PC-3 (cell line): ENCODE measurements around the gene BLNK. TPM values are rescaled to one million over a fixed set of nuclear protein-coding genes. Genes with fewer than 3 reads are reported as not detected.

Experiments
- ATAC-seq: fragments of 200-7000 bp; cut with Tn5 transposase; 2 replicates; pipeline ENCODE4 v1.9.1; 2020; ENCODE audit warnings: mild to moderate bottlenecking, moderate library complexity
- BruUV-seq: library from RNA; stranded (reverse); fragments of 400-500 nt; replicated peaks from 2 replicates; lab custom pipeline; 2021; lab: Mats Ljungman, UMichigan
- CTCF ChIA-PET: fragments of 300-600 bp; sonication (Branson Sonifier 250); formaldehyde crosslinking; loops from one replicate; lab custom pipeline; 2022; ENCODE audit warnings: antibody characterized with exemption; lab: Charles Lee
- POLR2A ChIA-PET: fragments of 300-600 bp; sonication (Branson Sonifier 250); formaldehyde crosslinking; loops from one replicate; lab custom pipeline; 2022; ENCODE audit warnings: antibody characterized with exemption; ENCODE audit not compliant: unreplicated experiment; lab: Charles Lee
- DNase-seq: peaks from one replicate; pipeline ENCODE4 v3.0.0-alpha.2; 2015
- H2AFZ ChIP-seq: fragments of 300-600 bp; sonication (generic); 2 replicates; pipeline ENCODE4 v1.6.0; 2016; ENCODE audit warnings: antibody characterized with exemption, low read length
- H3F3A ChIP-seq: fragments of 300-600 bp; sonication (generic); one replicate; pipeline ENCODE4 v1.6.0; 2017; ENCODE audit warnings: antibody characterized with exemption, low read length, control low read depth, mild to moderate bottlenecking; ENCODE audit not compliant: unreplicated experiment
- H3K27ac ChIP-seq: fragments of 300-600 bp; sonication (generic); 2 replicates; pipeline ENCODE4 v1.5.1; 2016; ENCODE audit warnings: mild to moderate bottlenecking, low read length
- H3K27me3 ChIP-seq: fragments of 300-600 bp; sonication (generic); 2 replicates; pipeline ENCODE4 v1.6.1; 2016; ENCODE audit warnings: low read length, mixed read lengths
- H3K36me3 ChIP-seq: fragments of 300-600 bp; sonication (generic); 2 replicates; pipeline ENCODE4 v1.6.1; 2016; ENCODE audit warnings: low read depth, mixed run types, low read length, mixed read lengths
- H3K4me1 ChIP-seq: fragments of 300-600 bp; sonication (generic); 2 replicates; pipeline ENCODE4 v1.5.1; 2016; ENCODE audit warnings: low read length; ENCODE audit not compliant: insufficient read depth
- H3K4me2 ChIP-seq: fragments of 300-600 bp; sonication (generic); 2 replicates; pipeline ENCODE4 v1.6.0; 2016; ENCODE audit warnings: low read length
- H3K4me3 ChIP-seq: fragments of 300-600 bp; sonication (generic); 2 replicates; pipeline ENCODE4 v1.5.1; 2016; ENCODE audit warnings: mild to moderate bottlenecking, low read length, mixed read lengths
- H3K79me2 ChIP-seq: fragments of 300-600 bp; sonication (generic); 2 replicates; pipeline ENCODE4 v1.6.1; 2017; ENCODE audit warnings: low read length, mixed read lengths
- H3K9ac ChIP-seq: fragments of 300-600 bp; sonication (generic); 2 replicates; pipeline ENCODE4 v1.6.0; 2016; ENCODE audit warnings: mild to moderate bottlenecking, low read length
- H3K9me2 ChIP-seq: fragments of 300-600 bp; sonication (generic); replicated peaks from 2 replicates; pipeline ENCODE4 v1.6.1; 2016; ENCODE audit warnings: mixed run types, low read length, mixed read lengths
- H3K9me3 ChIP-seq: fragments of 300-600 bp; sonication (generic); 2 replicates; pipeline ENCODE4 v1.6.1; 2016; ENCODE audit warnings: low read length, mixed read lengths
- H4K20me1 ChIP-seq: fragments of 300-600 bp; sonication (generic); 2 replicates; pipeline ENCODE4 v1.6.1; 2016; ENCODE audit warnings: low read length, mixed read lengths
- CTCF ChIP-seq: fragments of 300-600 bp; sonication (generic); conservative IDR thresholded peaks from 2 replicates; pipeline ENCODE4 v1.5.1; 2017; ENCODE audit warnings: antibody characterized with exemption, low read depth, mild to moderate bottlenecking, low read length
- EZH2 ChIP-seq: fragments of 300-600 bp; sonication (generic); IDR thresholded peaks from one replicate; pipeline ENCODE4 v1.6.1; 2017; ENCODE audit warnings: antibody characterized with exemption, mild to moderate bottlenecking, low read length; ENCODE audit not compliant: unreplicated experiment
- EZH2phosphoT487 ChIP-seq: fragments of 300-600 bp; sonication (generic); IDR thresholded peaks from 2 replicates; pipeline ENCODE4 v1.6.1; 2018; ENCODE audit warnings: mild to moderate bottlenecking, antibody characterized with exemption, low read length, borderline replicate concordance
- intact Hi-C: fragments of 100-400 bp; cut with micrococcal nuclease; formaldehyde crosslinking; loops from 2 replicates; pipeline ENCODE4 v1.9.0; 2023
- total RNA-seq: library from RNA; depleted of rRNA; stranded (reverse); fragments of >200 nt; gene quantifications from 2 replicates; pipeline ENCODE4 v1.2.3, GENCODE V29; 2014

Gene BLNK
- total RNA-seq, 1 experiment from 2014 or later, result not detected

- no peak for TF ChIP-seq EZH2phosphoT487
- no peak for TF ChIP-seq EZH2
- no peak for TF ChIP-seq CTCF
- H3K9ac ChIP-seq, result no peak overlapping the region
- ChIA-PET POLR2A (no interaction called here), CTCF (no interaction called here)
- no TSS peak for BruUV-seq
- H3K4me1 ChIP-seq, result no peaks in the 10 kb centered on the region
- no peak overlapping the region for H2AFZ ChIP-seq
- no peak overlapping the region for H3K27ac ChIP-seq
- peaks cover 85% of the 10 kb centered on the region for H3K27me3 ChIP-seq
- no peak for ATAC-seq
- H3K9me2 ChIP-seq, result no peaks in the 10 kb centered on the region
- no peaks in the 10 kb centered on the region for H3K36me3 ChIP-seq
- no peaks in the 10 kb centered on the region for H4K20me1 ChIP-seq
- no peaks in the 10 kb centered on the region for H3K9me3 ChIP-seq
- no peak overlapping the region for H3K4me2 ChIP-seq
- H3K79me2 ChIP-seq, result no peaks in the 10 kb centered on the region
- DNase-seq, result no peak
- no peaks in the 10 kb centered on the region for H3F3A ChIP-seq
- intact Hi-C loops, result no loop called here
- H3K4me3 ChIP-seq, result no peak overlapping the region
Observed at GRCh38 chr10:96301616-96302015, 30.2 kb upstream of the BLNK start.

DNA sequence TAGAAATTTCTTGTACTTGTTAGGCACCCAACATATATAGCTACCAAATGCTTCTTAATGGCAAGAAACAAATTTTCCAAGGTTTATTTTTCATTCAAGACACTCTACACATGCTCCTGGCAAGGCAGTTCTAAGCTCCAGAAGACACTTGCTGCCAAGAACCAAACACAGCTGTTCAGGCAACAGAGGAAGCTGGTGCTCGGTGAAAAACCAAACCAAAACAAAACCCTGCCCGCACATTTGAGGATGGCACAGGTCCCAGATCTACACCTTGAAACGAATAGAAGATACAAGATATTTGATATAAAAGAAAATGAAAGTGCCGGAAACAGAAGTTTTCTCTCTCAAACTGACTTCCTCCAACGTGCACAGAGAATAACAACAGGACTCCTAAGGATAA is 28.0 kb upstream of the BLNK start:
- CTCF ChIA-PET, result no interaction called here
- no peaks in the 10 kb centered on the region for H3K9me3 ChIP-seq
- TF ChIP-seq EZH2phosphoT487, result no peak
- no peak for TF ChIP-seq EZH2
- TF ChIP-seq CTCF, result no peak
- intact Hi-C loops, result loop anchor here (10.0 kb wide), 2 partner anchors 75 to 455 kb away; no protein-coding TSS in a partner anchor
- H3K4me1 ChIP-seq, result no peaks in the 10 kb centered on the region
- no TSS peak for BruUV-seq
- H3K4me3 ChIP-seq, result no peak overlapping the region
- H3K79me2 ChIP-seq, result no peaks in the 10 kb centered on the region
- ATAC-seq (no peak), DNase-seq (no peak)
- no peaks in the 10 kb centered on the region for H3K36me3 ChIP-seq
- H3K9ac ChIP-seq, result no peak overlapping the region
- no peak overlapping the region for H3K4me2 ChIP-seq
- no peaks in the 10 kb centered on the region for H3F3A ChIP-seq
- no peaks in the 10 kb centered on the region for H4K20me1 ChIP-seq
- POLR2A ChIA-PET, result no interaction called here
- H3K27me3 ChIP-seq, result peaks cover 81% of the 10 kb centered on the region
- no peak overlapping the region for H2AFZ ChIP-seq
- no peaks in the 10 kb centered on the region for H3K9me2 ChIP-seq
- H3K27ac ChIP-seq, result no peak overlapping the region

DNA sequence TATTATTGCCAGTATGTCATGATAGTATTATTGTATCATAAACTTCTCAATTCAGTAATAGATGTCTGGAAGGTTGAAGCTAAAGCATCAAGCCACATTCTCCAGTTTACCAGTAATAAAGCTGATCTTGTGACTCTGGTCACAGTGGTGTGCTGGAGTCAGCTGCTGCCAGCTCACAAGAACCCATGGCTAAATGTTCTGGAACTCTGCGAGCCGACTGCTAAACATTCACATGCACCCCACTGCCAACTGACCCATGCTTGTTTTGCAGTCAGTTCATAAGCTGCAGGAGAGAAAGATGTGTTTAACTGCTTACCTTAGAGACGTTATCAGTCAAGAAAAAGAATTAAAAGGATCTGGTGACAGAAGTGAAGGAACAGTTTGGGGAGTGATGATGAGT is 27.0 kb upstream of the BLNK start:
- no peak overlapping the region for H2AFZ ChIP-seq
- CTCF ChIA-PET, result no interaction called here
- no peak overlapping the region for H3K4me2 ChIP-seq
- POLR2A ChIA-PET, result no interaction called here
- H3K9me2 ChIP-seq, result no peaks in the 10 kb centered on the region
- H3K4me3 ChIP-seq, result no peak overlapping the region
- H3K4me1 ChIP-seq, result no peaks in the 10 kb centered on the region
- intact Hi-C loops, result loop anchor here (10.0 kb wide), 2 partner anchors 74 to 454 kb away; no protein-coding TSS in a partner anchor
- DNase-seq, result no peak
- no peak overlapping the region for H3K27ac ChIP-seq
- no peak for ATAC-seq
- H3K79me2 ChIP-seq, result no peaks in the 10 kb centered on the region
- no peak overlapping the region for H3K9ac ChIP-seq
- no peaks in the 10 kb centered on the region for H3K36me3 ChIP-seq
- BruUV-seq, result no TSS peak
- TF ChIP-seq CTCF, result no peak
- TF ChIP-seq EZH2phosphoT487, result no peak
- no peak for TF ChIP-seq EZH2
- no peaks in the 10 kb centered on the region for H3K9me3 ChIP-seq
- H4K20me1 ChIP-seq, result no peaks in the 10 kb centered on the region
- H3F3A ChIP-seq, result no peaks in the 10 kb centered on the region
- H3K27me3 ChIP-seq, result peaks cover 73% of the 10 kb centered on the region
